HG03378 (cell line): ENCODE results near the gene TRAIP.
"Not testable (repeated sequence)": the region's sequence is repeated elsewhere in the genome, so short reads cannot be mapped to it uniquely, and the experiment has no call there.

Experiments
- ATAC-seq: cut with Tn5 transposase; IDR thresholded peaks from one replicate; pipeline ENCODE4 v1.9.1; 2021; ENCODE audit warnings: mild to moderate bottlenecking, moderate library complexity; ENCODE audit not compliant: unreplicated experiment

TRAIP gene, protein sequence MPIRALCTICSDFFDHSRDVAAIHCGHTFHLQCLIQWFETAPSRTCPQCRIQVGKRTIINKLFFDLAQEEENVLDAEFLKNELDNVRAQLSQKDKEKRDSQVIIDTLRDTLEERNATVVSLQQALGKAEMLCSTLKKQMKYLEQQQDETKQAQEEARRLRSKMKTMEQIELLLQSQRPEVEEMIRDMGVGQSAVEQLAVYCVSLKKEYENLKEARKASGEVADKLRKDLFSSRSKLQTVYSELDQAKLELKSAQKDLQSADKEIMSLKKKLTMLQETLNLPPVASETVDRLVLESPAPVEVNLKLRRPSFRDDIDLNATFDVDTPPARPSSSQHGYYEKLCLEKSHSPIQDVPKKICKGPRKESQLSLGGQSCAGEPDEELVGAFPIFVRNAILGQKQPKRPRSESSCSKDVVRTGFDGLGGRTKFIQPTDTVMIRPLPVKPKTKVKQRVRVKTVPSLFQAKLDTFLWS

DNA sequence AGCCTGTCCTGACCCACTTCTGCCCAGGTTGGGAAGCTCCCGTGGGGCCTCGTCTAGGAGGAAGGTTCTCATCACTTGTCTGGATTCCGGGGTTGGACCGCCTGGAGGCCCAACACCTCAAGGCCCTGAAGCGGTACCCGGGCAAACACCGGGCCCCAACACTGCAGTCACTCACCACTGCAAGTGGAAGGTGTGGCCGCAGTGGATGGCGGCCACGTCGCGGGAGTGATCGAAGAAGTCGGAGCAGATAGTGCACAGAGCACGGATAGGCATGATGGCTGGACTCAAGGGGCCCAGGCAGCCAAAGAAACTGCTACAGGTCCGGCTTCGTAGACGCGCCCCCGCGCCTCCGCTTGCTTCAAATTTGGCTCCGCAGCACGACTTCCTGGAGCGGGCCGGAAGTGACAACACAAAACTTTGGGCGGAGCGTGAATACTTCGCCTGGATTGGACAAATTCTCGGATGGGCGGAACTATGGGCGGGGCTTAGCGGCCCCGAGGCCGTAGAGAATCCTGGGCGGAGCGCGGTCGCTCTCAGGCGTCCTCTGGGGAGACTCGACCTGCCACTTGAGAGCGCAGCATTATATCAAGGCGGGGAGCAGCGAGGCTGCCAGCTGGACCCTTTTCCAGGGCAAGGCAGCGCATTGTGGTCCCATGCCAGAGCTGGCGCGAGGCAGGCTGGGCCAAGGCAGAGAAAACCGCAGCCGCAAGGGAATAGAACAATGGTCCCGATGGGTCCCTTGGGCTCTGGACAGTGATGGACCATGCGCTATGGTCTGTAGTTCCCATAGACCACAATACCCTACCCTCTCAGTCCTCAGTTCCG is at the start of gene TRAIP:
TRAIP (minus strand) TSS at position 384 of the 825 bp plus-strand sequence; CDS start at position 273, 111 bp downstream.
- ATAC-seq: peak; percentile 88

DNA sequence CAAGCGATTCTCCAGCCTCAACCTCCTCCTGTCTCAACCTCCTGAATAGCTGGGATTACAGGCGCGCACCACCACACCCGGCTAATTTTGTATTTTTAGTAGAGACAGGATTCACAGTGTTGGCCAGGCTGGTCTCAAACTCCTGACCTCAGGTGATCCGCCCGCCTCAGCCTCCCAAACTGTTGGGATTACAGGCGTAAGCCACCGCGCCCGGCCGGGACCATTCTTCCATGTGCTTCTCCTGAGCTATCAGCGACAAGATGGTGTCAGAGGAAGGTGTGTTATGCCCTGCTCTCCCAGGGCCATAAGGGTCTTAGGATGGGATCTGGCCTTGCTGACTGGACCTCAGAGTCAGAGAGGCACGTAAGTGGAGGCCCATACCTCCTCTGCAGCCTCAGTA is 48.1 kb upstream of the TRAIP start:
- ATAC-seq: not testable (repeated sequence)

DNA sequence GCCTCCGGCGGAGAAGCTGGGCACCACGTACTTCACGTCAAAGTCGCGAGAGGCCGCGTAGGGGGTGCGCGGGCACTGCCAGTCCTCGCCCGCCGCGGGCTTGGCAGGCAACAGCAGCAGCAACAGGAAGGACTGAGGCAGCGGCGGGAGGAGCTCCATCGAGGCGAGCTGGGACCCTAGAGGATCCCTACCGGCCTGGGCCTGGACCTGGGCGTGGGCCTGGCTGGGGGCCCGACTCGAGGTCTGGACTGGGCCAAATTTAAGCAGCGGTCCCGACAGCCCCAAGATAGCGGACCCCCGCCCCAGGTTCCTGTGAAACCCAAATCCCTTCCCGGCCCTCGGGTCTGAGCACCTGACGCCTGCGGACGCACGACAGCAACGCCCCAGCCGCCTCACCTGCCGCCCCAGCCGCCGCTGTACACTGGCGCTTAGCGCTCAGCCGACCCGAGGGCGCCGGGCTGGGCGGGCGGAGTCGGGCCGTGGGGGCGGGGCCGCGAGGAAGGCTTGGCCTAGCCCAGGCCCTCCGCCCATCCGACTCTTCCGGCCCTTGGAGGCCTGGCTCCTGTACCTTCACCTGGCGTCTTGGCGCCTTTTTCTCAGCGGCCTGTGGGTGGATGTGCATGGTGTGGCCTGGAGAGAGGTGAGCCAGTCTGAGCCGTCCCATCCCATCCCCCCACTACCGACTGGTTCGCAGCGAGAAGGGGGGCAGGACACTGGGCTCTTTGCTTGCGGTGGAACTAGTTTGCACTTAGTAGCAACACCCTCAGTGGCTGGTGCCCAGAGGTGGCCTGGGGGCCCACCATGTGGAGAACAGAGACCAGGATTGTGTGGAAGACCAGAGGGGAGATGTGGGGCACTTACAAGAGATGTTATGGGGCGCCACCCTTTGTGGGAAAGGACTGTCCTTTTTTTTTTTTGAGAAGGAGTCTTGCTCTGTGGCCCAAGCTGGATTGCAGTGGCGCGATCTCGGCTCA is 47.4 kb upstream of the TRAIP start, which contains the start of gene MST1R:
MST1R (minus strand) TSS at position 423 of the 974 bp plus-strand sequence; CDS start at position 159, 264 bp downstream.
- no peak for ATAC-seq

GRCh38 chr3:49902511-49903345 is 46.4 kb upstream of the TRAIP start:
- ATAC-seq: no peak

DNA sequence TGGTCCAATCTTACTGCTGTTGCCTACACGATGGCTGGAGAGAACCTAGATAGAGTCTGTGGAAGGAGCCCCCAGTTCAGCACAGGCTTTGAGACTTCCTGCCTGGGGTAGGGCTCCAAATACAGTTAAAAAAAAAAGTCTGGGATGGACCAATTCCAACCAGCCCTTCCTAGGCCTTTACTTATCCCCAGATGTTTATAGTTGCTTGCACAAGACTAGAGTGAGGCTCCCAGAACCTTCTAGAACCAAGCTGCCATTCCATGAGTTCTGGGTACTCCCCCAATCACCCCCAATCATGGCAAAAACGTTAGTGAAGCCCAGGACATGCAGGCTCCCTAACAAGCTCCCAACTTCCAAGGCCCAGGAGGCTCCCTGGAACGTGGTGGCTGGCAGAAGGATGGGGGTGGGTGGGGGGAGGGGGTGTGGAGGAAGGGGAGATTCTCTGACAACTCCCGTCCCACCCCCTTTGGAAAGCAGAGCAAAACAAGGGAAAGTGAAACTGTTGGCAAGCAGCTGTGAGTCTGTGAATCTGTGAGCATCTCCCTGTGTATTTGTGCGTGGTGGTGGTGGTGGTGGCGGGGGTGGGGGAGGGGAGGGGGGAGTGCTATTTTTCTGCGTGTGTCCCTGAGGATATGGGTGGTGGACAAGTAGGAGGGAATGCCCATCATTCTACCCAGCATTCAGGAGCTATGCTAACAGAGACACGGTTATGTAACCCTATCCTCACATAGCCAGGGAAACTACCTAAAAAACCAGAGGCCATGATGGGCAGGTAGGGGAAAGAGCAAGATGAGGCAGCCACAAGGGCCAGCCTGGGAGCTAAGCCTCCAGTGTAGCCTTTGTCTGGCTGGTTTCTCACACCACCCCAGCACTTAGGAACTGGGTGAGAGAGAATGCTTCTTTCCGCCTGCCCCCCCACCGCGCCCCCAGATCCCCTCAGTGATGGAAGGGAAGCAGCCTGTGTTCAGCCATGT is 45.3 kb upstream of the TRAIP start:
- ATAC-seq: no peak

GRCh38 chr3:49900491-49901153 is 44.3 kb upstream of the TRAIP start:
- no peak for ATAC-seq

GRCh38 chr3:49899815-49900214 is 43.5 kb upstream of the TRAIP start:
- ATAC-seq: no peak

- ATAC-seq: no peak
Observed at GRCh38 chr3:49898991-49899390, 42.6 kb upstream of the TRAIP start.

GRCh38 chr3:49896345-49896744 is 40.0 kb upstream of the TRAIP start:
- ATAC-seq: no peak

DNA sequence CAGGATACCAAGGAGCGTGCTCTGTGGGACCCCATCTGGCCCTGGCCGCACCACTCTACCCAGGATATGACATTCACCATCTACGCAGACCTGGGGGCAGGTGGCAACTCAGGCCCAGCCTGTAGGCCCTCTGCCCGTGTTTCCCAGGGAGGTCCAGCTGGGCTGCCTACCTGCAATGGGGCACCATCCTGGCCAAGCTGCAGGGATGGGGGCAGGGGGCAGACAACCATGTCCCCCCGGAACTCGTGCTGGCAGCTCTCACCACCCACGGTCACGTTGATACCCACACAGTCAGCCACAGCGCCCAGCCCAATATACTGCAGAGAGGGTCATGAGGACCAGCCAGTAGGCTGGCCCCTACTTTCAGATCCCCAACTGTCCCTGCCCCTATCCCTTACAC is 39.4 kb upstream of the TRAIP start:
- ATAC-seq: no peak

DNA sequence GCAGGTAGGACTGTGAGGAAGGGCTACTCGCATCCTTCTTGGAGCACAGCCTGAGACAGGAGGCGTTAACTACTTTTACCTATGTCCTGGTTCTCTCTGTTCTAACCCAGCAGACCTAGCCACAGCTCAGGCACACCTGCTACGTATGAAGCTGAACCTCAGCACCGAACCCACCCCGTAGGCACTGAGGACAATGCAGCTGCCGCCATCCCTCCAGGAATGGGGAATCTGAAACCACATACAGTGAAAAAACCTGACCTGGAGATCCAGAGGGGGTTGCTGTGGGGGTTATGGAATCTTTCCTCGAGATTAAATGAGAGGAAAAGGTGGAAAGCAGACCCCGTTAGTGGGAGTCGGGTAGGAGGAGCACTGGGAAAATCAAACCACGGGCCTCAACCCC is 32.9 kb upstream of the TRAIP start:
- ATAC-seq: no peak

GRCh38 chr3:49886922-49887265 is 30.5 kb upstream of the TRAIP start:
- ATAC-seq: no peak

- no peak for ATAC-seq
Observed at GRCh38 chr3:49883998-49884397, 27.6 kb upstream of the TRAIP start.

GRCh38 chr3:49882166-49882565 is 25.8 kb upstream of the TRAIP start:
- ATAC-seq: no peak

DNA sequence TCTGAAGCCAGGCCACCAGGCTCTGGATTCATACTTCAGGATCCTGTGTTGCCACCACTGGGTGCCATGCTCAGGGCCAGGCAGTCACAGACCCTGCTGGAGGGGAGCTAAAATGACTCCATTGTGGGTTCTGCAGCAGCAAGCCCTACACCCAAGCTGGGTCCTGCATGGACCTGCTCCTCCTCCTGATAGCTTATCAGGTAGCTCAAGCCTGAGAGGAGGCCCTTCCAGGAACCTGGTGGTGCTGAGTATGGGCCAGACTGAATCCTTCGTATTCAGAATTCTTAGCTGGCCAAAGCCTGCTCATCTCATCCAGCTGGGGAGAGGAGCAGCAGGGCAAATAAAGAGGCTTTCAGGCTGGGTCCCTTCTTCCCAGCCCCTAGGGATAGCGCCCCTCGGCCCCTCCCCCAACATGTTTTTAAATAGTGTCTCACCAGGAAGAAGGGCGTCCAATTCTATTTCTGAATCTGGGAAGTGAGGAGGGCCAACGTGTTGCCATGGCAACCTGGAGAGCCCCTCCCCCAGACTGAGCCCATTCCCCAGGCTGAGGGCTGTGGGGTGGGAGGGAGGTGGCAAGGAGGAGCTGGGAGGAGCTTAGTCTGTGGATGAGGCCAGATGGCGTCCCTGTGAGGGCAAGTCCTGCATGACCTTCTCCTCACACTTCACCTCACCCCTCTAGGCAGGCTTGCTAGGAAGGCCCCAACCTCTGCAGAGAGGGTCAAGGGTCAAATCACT is 24.4 kb upstream of the TRAIP start:
- ATAC-seq: no peak

DNA sequence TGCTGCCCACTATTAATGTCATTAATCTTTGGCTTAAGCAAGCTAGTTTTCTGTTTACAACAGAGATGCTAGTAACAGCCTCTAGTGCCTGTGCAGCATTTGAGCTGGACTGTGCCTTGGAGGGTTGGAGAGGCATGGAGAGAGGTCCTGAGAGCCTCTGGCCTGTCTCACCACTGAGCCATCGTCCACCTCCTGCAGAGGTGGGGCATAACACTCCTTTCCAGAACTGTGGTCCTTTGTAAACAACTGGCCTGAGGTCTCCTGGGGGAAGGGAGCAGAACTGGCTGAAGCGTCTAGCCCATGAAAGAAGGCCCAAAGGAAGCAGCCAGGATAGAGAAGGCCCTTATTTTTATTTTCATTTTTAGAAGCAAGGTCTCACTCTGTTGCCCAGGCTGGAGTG is 23.4 kb upstream of the TRAIP start:
- ATAC-seq: no peak

DNA sequence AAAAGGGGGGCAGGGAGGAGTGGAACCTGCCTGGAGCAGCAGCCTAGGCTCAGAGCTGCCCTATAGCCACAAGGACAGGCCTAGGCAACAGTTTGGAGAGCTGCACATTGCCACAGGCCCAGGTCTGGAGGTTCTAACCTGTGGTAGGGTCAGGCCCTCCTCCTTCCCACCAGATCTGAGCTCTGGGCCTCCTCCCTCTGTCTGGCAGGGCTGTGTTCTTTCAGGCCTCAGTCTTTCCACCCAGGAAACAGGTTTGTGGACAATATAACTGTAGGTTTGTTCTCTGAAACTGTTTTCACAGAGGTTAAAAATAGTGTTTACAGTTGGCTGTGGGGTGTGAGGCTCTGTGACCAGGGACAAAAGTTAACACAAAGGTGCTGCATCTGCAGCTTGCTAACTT is 22.3 kb upstream of the TRAIP start:
- no peak for ATAC-seq
